ENCODE measurements around the gene MT1B. TPM values are rescaled to one million over a fixed set of nuclear protein-coding genes. Genes with fewer than 3 reads are reported as not detected.

MT1B gene
- total and polyA plus RNA-seq, 9 of the 15 experiments (the other 6 are each of a cell fraction or from before 2014, with no cell fraction given) = not detected

DNA sequence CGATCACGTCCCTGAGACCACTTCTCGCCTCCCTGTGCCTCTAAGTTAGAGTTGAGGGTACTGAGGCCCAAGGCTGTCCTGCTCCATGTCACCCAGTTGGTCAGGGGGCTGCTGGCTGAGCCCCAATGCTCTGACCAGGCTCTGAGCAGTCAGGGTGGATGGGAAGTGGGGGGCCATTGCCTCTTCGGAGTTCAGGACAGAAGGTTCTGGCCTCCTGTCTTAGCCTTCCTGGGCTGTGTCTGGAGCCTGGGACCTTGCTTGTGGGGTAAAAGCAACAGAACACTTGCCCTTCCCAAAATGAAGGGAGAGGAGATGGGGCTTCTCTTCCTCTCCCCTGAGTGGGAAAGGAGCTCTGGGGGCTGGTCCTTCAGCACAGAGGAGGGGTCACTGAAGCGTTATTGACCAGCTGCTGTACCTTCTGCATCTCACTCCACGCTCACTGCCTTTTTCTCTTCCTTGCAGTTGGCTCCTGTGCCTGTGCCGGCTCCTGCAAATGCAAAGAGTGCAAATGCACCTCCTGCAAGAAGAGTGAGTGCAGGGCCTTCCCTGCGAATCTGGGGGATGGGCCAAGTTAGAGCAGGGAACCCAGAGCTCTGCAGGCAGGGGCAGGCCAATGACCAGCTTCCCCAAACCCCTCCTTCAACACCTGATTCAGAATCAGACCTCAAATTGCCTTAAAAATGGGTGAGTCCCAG lies 31.2 kb downstream of the MT1B start:
- Histone ChIP-seq H3K4me3 (peak overlapping the region; percentile 46), H3K9me1 (ENCODE audit: control insufficient read depth, insufficient read depth, low read length) (no peaks in the 10 kb centered on the region), H3K9ac (ENCODE audit: insufficient read depth in 1 of 2, low read depth in 2 of 2, low read length in 2 of 2) (peak overlapping the region; percentile 75 to 85), H3K27ac (ENCODE audit: extremely low read depth, low read depth, low read length) (no peak overlapping the region), H3K36me3 (ENCODE audit: control insufficient read depth, insufficient read depth, low read length) (no peaks in the 10 kb centered on the region), H3K4me2 (ENCODE audit: insufficient read depth, low read length) (peak overlapping the region; percentile 94), H3K27me3 (ENCODE audit: control insufficient read depth in 2 of 2, insufficient read depth in 2 of 2, low read length in 2 of 2) (peaks cover 4 to 39% of the 10 kb centered on the region in 2 experiments), H3K79me2 (ENCODE audit: control insufficient read depth, insufficient read depth, low read length) (no peaks in the 10 kb centered on the region), H3K9me3 (replicated peaks; ENCODE audit: control insufficient read depth, insufficient read depth, low read depth, low read length) (no peaks in the 10 kb centered on the region), H3K4me1 (replicated peaks in 1 of 2; ENCODE audit: control insufficient read depth in 2 of 2, insufficient read depth in 2 of 2, low read length in 2 of 2) (peaks cover 6 to 12% of the 10 kb centered on the region in 2 experiments; a peak in 3 of 5 replicates), H4K20me1 (replicated peaks; ENCODE audit: control insufficient read depth, insufficient read depth, low read length) (no peaks in the 10 kb centered on the region), H2AFZ (ENCODE audit: low read depth, low read length) (peak overlapping the region; percentile 98)
- POLR2A ChIA-PET = interaction anchor here (0.9 to 1.2 kb wide), 2 partner anchors 13 to 27 kb away, joined by 3 to 4 read pairs; no protein-coding TSS in a partner anchor
- in situ Hi-C loops (cut with MboI) (no loop called here), intact Hi-C loops (cut with micrococcal nuclease) (no loop called here)
- FAIRE-seq (no peak), ATAC-seq (peak; percentile 16), DNase-seq (ENCODE audit: extremely low read depth in 1 of 4, low spot score in 3 of 4) (peak in 1 of 4 experiments; percentile 4)
- CTCF ChIA-PET (ENCODE audit: low intra/inter-chr PET ratio) = interaction anchor here (0.6 kb wide), 1 partner anchor 124 kb away, joined by 4 read pairs; no protein-coding TSS in a partner anchor
- TSS peak; percentile 79 for BruUV-seq (replicated peaks)
- whole genome bisulfite sequencing (ENCODE audit: insufficient coverage, low coverage, missing lambda C conversion rate) = 19% methylated on average over 8 of the region's 8 CpGs
- TF ChIP-seq ZNF318 (IDR thresholded peaks at IDR 0.05; ENCODE audit: borderline replicate concordance in 1 of 2, low read depth in 1 of 2) = no peak
- no peak for TF ChIP-seq YY1 (IDR thresholded peaks at IDR 0.05; ENCODE audit: borderline replicate concordance in 1 of 3, control insufficient read depth in 1 of 3, extremely low read depth in 1 of 3, insufficient read depth in 3 of 3, insufficient read length in 1 of 3, insufficient replicate concordance in 2 of 3, low read depth in 1 of 3, low read length in 2 of 3)
- TF ChIP-seq PKNOX1 (IDR thresholded peaks at IDR 0.05) = no peak
- TF ChIP-seq WHSC1 (IDR thresholded peaks at IDR 0.05; ENCODE audit: low read length) = no peak
- no peak for TF ChIP-seq CHCHD3 (CRISPR knock-in tag; IDR thresholded peaks at IDR 0.05)
- TF ChIP-seq ARNT (IDR thresholded peaks at IDR 0.05) = no peak
- no peak for TF ChIP-seq ZNF311 (CRISPR knock-in tag; IDR thresholded peaks at IDR 0.05)
- no peak for TF ChIP-seq MECOM (CRISPR knock-in tag; IDR thresholded peaks at IDR 0.05)
- TF ChIP-seq, protein P1, sequence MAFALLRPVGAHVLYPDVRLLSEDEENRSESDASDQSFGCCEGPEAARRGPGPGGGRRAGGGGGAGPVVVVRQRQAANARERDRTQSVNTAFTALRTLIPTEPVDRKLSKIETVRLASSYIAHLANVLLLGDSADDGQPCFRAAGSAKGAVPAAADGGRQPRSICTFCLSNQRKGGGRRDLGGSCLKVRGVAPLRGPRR (CRISPR knock-in tag; IDR thresholded peaks at IDR 0.05) = no peak
- no peak for TF ChIP-seq PTRF (tag; IDR thresholded peaks at IDR 0.05)
- TF ChIP-seq ZNF282 (CRISPR knock-in tag; IDR thresholded peaks at IDR 0.05) = no peak
- no peak for TF ChIP-seq NR3C1 (CRISPR knock-in tag; IDR thresholded peaks at IDR 0.05)
